Activated naive CD8-positive, alpha-beta T cell treated with anti-CD3 and anti-CD28 coated beads for 36 hours (primary cell): ENCODE measurements around the gene PRRC2C. TPM values are rescaled to one million over a fixed set of nuclear protein-coding genes. Genes with fewer than 3 reads are reported as not detected.
"Not testable (repeated sequence)": the region's sequence is repeated elsewhere in the genome, so short reads cannot be mapped to it uniquely, and the experiment has no call there.

ENCODE experiments used
- DNase-seq: peaks from one replicate; pipeline ENCODE4 v3.0.0; 2021
- H3K27ac Mint-ChIP-seq: one replicate; pipeline ENCODE4 v1.8.0; 2022; ENCODE audit warnings: mild to moderate bottlenecking, moderate library complexity, mixed read lengths
- H3K27me3 Mint-ChIP-seq: one replicate; pipeline ENCODE4 v1.8.0; 2022; ENCODE audit warnings: mild to moderate bottlenecking, mixed read lengths
- H3K36me3 Mint-ChIP-seq: one replicate; pipeline ENCODE4 v1.8.0; 2021; ENCODE audit warnings: mild to moderate bottlenecking, mixed read lengths
- H3K4me1 Mint-ChIP-seq: one replicate; pipeline ENCODE4 v1.8.0; 2021; ENCODE audit warnings: mixed read lengths
- H3K4me3 Mint-ChIP-seq: one replicate; pipeline ENCODE4 v1.8.0; 2022; ENCODE audit warnings: mild to moderate bottlenecking, moderate library complexity, mixed read lengths
- H3K9me3 Mint-ChIP-seq: one replicate; pipeline ENCODE4 v1.8.0; 2022; ENCODE audit warnings: mixed read lengths
- total RNA-seq, 2 experiments: library from RNA; stranded (reverse); gene quantifications; one replicate each; pipeline ENCODE4 v1.2.3, GENCODE V29; 2021

Gene PRRC2C
- total RNA-seq, 2 experiments from 2014 or later = 252 to 256 TPM

GRCh38 chr1:171588230-171588629 is 102.9 kb downstream of the PRRC2C start:
- Mint-ChIP-seq H3K27ac (no peak overlapping the region), H3K36me3 (peaks cover 52% of the 10 kb centered on the region), H3K9me3 (no peaks in the 10 kb centered on the region), H3K4me3 (no peak overlapping the region), H3K27me3 (no peaks in the 10 kb centered on the region), H3K4me1 (peaks cover 18% of the 10 kb centered on the region)
- no peak for DNase-seq

DNA sequence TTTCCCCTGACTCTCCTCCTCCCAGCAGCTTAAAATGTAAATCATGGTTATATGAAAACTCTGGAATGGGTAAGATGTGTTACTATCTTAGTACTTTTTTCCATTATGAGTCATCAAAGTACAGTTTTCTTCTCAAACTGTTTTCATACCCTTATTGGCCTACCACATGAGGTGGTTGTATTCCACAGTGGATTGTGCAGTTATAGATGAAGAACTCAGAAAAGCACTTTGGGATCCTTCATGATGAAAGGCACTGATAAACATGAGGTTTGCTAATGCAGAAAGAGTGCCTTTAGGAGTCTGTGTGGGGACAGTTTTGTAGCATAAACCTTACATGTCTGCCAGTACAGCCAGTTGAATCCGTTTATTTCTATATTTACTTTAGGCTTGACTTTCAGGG is 104.7 kb downstream of the PRRC2C start:
- H3K36me3 Mint-ChIP-seq = peaks cover 52% of the 10 kb centered on the region

GRCh38 chr1:171595324-171595723 is 110.0 kb downstream of the PRRC2C start:
- no peak for DNase-seq
- Mint-ChIP-seq H3K9me3 (no peaks in the 10 kb centered on the region), H3K4me1 (peaks cover 6% of the 10 kb centered on the region), H3K27ac (peak overlapping the region; percentile 21), H3K4me3 (no peak overlapping the region), H3K27me3 (no peaks in the 10 kb centered on the region), H3K36me3 (peaks cover 36% of the 10 kb centered on the region)

More for the DNA sequence above, 104.7 kb downstream of the PRRC2C start:
- no peak overlapping the region for H3K4me3 Mint-ChIP-seq
- no peaks in the 10 kb centered on the region for H3K9me3 Mint-ChIP-seq
- peak overlapping the region; percentile 54 for H3K27ac Mint-ChIP-seq
- H3K27me3 Mint-ChIP-seq = no peaks in the 10 kb centered on the region
- no peak for DNase-seq
- H3K4me1 Mint-ChIP-seq = peaks cover 20% of the 10 kb centered on the region

- DNase-seq = no peak
- Mint-ChIP-seq H3K4me1 (peaks cover 6% of the 10 kb centered on the region), H3K27ac (no peak overlapping the region), H3K4me3 (no peak overlapping the region), H3K27me3 (no peaks in the 10 kb centered on the region), H3K9me3 (no peaks in the 10 kb centered on the region), H3K36me3 (peaks cover 29% of the 10 kb centered on the region)
Measured at GRCh38 chr1:171596119-171596518, 110.8 kb downstream of the PRRC2C start.

- peaks cover 9% of the 10 kb centered on the region for H3K4me1 Mint-ChIP-seq
- no peaks in the 10 kb centered on the region for H3K9me3 Mint-ChIP-seq
- peak overlapping the region; percentile 15 for H3K27ac Mint-ChIP-seq
- no peak overlapping the region for H3K4me3 Mint-ChIP-seq
- no peak for DNase-seq
- H3K36me3 Mint-ChIP-seq = peaks cover 23% of the 10 kb centered on the region
- H3K27me3 Mint-ChIP-seq = no peaks in the 10 kb centered on the region
Measured at GRCh38 chr1:171596705-171597104, 111.4 kb downstream of the PRRC2C start.

DNA sequence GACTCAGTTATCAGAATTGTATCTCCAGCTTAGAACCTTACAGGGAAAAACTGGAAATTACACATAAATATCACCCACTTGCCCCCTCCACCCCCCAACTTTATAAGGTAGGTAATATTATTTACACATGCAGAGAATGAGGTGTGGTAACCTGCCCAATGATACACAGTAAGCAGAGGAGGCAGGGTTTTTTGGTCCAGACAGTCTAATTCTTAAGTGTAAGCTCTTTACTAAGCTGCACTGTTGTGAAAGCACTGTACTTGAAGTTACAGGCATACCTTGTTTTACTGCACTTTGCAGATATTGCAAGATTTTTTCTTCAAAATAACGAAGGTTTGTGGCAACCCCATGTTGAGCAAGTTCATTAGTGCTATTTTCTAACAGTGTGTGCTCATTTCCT is 111.9 kb downstream of the PRRC2C start:
- Mint-ChIP-seq H3K36me3 (peaks cover 21% of the 10 kb centered on the region), H3K9me3 (no peaks in the 10 kb centered on the region), H3K27me3 (no peaks in the 10 kb centered on the region), H3K4me1 (peaks cover 9% of the 10 kb centered on the region), H3K27ac (no peak overlapping the region), H3K4me3 (no peak overlapping the region)
- no peak for DNase-seq

- not testable (repeated sequence) for H3K9me3 Mint-ChIP-seq, H3K27me3 Mint-ChIP-seq, H3K4me3 Mint-ChIP-seq, H3K4me1 Mint-ChIP-seq, H3K27ac Mint-ChIP-seq, DNase-seq
- peaks cover 11% of the 10 kb centered on the region for H3K36me3 Mint-ChIP-seq
Measured at GRCh38 chr1:171600310-171600709, 115.0 kb downstream of the PRRC2C start.

DNA sequence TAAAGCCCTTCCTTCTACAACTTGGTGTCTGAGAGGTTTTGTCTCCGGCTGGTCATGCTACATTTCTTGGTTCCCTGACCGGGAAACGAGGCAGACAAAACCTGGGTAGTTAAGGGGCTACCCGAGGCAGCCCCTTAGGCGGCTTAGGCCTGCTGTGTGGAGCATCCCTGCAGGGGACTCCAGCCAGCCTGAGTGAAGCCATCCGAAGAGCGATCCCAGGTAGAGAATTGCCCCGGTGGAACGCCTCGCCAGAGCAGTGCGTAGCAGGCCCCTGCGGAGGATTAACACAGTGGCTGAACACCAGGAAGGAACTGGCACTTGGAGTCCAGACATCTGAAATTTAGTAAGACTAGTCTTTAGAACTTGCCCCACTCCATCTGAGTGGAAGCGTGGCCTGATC is 115.5 kb downstream of the PRRC2C start:
- no peak for DNase-seq
- H3K27me3 Mint-ChIP-seq = no peaks in the 10 kb centered on the region
- no peaks in the 10 kb centered on the region for H3K9me3 Mint-ChIP-seq
- H3K27ac Mint-ChIP-seq = no peak overlapping the region
- H3K36me3 Mint-ChIP-seq = peaks cover 11% of the 10 kb centered on the region
- peaks cover 5% of the 10 kb centered on the region for H3K4me1 Mint-ChIP-seq
- no peak overlapping the region for H3K4me3 Mint-ChIP-seq

DNA sequence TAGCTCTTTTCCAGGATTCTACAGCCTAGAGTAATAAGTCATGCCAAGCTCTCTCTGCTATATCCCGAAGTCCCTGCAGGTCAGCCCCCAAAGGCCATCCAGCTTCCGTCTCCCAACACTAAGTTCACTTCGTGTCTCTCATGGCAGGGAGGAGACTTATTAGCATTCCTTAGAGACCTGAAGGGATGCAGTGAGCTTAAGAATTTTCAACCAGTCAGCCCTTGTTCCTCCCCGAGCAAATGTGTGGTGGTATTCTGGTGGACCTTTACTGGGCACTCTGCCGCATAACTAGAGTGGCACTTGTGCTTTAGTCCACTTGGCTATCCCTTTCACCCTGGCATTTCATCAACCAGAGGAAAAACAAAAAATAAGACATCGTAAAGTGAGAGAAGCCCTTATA is 117.7 kb downstream of the PRRC2C start:
- not testable (repeated sequence) for H3K4me3 Mint-ChIP-seq, H3K4me1 Mint-ChIP-seq, H3K36me3 Mint-ChIP-seq, H3K27me3 Mint-ChIP-seq, H3K27ac Mint-ChIP-seq, DNase-seq, H3K9me3 Mint-ChIP-seq

DNA sequence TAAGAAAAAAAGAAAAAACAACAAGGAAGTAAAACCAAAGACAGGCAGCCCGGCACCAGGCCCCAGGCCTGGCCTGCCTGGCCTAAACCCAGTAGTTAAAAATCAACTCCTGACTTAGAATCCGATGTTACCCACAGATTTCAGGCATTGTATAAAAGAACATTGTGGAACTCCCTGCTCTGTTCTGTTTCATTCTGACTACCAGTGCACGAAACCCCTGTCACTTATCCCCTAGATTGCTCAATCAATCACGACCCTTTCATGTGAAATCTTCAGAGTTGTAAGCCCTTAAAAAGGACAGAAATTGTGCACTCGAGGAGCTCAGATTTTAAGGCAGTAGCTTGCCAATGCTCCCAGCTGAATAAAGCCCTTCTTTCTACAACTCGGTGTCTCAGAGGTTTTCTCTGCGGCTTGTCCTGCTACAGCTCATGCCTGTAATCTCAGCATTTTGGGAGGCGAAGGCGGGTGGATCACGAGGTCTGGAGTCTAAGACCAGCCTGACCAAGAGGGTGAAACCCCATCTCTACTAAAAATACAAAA is 121.1 kb downstream of the PRRC2C start:
- Mint-ChIP-seq H3K4me3 (no peak overlapping the region), H3K27ac (no peak overlapping the region), H3K27me3 (no peaks in the 10 kb centered on the region), H3K4me1 (no peaks in the 10 kb centered on the region), H3K36me3 (no peaks in the 10 kb centered on the region), H3K9me3 (no peaks in the 10 kb centered on the region)
- DNase-seq = no peak

- Mint-ChIP-seq H3K4me1 (no peaks in the 10 kb centered on the region), H3K27me3 (no peaks in the 10 kb centered on the region), H3K9me3 (no peaks in the 10 kb centered on the region), H3K4me3 (no peak overlapping the region), H3K36me3 (no peaks in the 10 kb centered on the region), H3K27ac (no peak overlapping the region)
- no peak for DNase-seq
Measured at GRCh38 chr1:171610385-171610784, 125.1 kb downstream of the PRRC2C start.

GRCh38 chr1:171611306-171611705 is 126.0 kb downstream of the PRRC2C start:
- no peaks in the 10 kb centered on the region for H3K9me3 Mint-ChIP-seq
- no peak overlapping the region for H3K4me3 Mint-ChIP-seq
- no peak for DNase-seq
- H3K27ac Mint-ChIP-seq = no peak overlapping the region
- no peaks in the 10 kb centered on the region for H3K4me1 Mint-ChIP-seq
- H3K27me3 Mint-ChIP-seq = no peaks in the 10 kb centered on the region
- no peaks in the 10 kb centered on the region for H3K36me3 Mint-ChIP-seq

DNA sequence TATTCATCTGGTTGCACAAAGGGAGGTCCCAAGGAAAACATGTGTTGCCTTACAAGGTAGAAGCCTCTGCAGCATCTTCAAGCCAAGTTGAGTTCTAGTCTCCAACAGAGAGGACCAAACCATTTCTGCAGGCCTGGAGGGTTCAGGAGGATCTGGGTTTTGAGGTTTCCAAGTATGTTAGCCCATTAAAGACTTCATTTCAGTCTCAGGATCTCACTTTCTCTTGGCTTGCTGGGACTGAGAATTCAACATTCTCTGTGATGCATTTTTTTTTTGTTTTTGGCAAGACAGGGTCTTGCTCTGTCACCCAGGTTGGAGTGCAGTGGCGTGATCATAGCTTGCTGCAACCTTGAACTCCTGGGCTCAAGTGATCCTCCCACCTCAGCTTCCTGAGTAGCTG is 128.0 kb downstream of the PRRC2C start:
- no peak for DNase-seq
- Mint-ChIP-seq H3K4me3 (no peak overlapping the region), H3K27ac (no peak overlapping the region), H3K9me3 (no peaks in the 10 kb centered on the region), H3K27me3 (no peaks in the 10 kb centered on the region), H3K4me1 (no peaks in the 10 kb centered on the region), H3K36me3 (no peaks in the 10 kb centered on the region)

- H3K4me1 Mint-ChIP-seq, H3K36me3 Mint-ChIP-seq, H3K9me3 Mint-ChIP-seq, H3K27me3 Mint-ChIP-seq, DNase-seq, H3K4me3 Mint-ChIP-seq, H3K27ac Mint-ChIP-seq: not testable (repeated sequence)
Measured at GRCh38 chr1:171615122-171615906, 130.0 kb downstream of the PRRC2C start.

DNA sequence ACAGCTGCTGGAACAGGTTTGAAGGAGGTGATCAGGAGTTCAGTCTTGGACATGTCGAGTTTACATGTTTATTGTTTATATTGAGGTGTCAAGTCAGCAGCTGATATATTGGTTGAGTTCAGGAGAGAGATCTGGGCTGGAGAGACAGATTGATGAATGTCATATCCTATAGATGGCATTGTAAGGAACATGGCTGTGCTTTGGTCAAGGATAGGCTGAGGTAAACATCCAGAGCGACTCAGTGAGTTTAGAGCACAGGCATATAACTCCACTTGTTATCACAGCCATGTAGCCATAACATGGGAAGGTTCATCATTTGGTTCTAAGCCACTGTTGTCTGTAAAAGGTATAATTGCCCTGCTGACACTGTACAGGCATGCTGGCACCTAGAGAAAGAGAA is 131.3 kb downstream of the PRRC2C start:
- Mint-ChIP-seq H3K9me3 (no peaks in the 10 kb centered on the region), H3K4me1 (no peaks in the 10 kb centered on the region), H3K27me3 (no peaks in the 10 kb centered on the region)

DNA sequence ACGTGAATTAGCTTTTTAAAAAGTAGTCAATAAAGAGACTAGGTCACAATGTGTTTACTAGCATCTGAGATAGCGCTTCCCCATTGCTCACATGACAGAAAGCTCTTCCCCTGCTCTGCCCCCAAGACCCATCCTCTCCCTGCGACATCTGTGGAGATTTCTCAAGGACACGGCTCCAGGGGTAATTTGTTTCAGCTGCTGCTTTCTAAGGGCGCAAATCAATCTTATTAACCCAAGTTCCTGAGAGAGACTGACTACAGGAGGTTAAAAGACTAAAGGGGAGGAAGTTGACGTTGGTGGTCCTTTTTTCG is 136.8 kb downstream of the PRRC2C start, which contains the start of gene MYOCOS:
TSS of gene MYOCOS (plus strand) at position 92 of the 311 bp plus-strand sequence. CDS start 1,641 bp downstream, outside the sequence.
- peaks cover 5% of the 10 kb centered on the region for H3K27me3 Mint-ChIP-seq

More for the DNA sequence above, 131.3 kb downstream of the PRRC2C start:
- Mint-ChIP-seq H3K27ac (no peak overlapping the region), H3K4me3 (no peak overlapping the region), H3K36me3 (no peaks in the 10 kb centered on the region)
- DNase-seq = no peak

More for the DNA sequence above, 136.8 kb downstream of the PRRC2C start, which contains the start of gene MYOCOS:
- Mint-ChIP-seq H3K4me3 (no peak within 1 kb of the TSS), H3K4me1 (no peaks in the 10 kb centered on the region), H3K36me3 (no peaks in the 10 kb centered on the region), H3K9me3 (no peaks in the 10 kb centered on the region), H3K27ac (no peak within 1 kb of the TSS)
- DNase-seq = no peak
